DND-41 (cell line): ENCODE data around the gene OR8J1.

ENCODE experiments used
- CTCF ChIP-seq: IDR thresholded peaks from 2 replicates; pipeline ENCODE4 v1.5.1; 2012; ENCODE audit warnings: borderline replicate concordance, low read length, moderate library complexity, mild to moderate bottlenecking; ENCODE audit not compliant: poor library complexity, severe bottlenecking; ENCODE audit errors: extremely low read depth
- EZH2 ChIP-seq: IDR thresholded peaks from 3 replicates; pipeline ENCODE4 v1.6.1; 2012; ENCODE audit warnings: borderline replicate concordance, low read depth, mild to moderate bottlenecking, moderate library complexity, low read length, inconsistent platforms; ENCODE audit not compliant: severe bottlenecking

- no peak for TF ChIP-seq CTCF
- TF ChIP-seq EZH2: no peak
These were observed 40.3 kb downstream of the OR8J1 start for GRCh38 chr11:56394381-56394780.
